Muscle layer of duodenum (tissue), 2 donors: Measurements from ENCODE around the gene CCSER2.
A peak's percentile ranks its signal among the peaks of the same experiment; 100 is the strongest.

Source experiments
- H3K27ac ChIP-seq: one replicate; pipeline ENCODE4 v1.7.0; 2013; ENCODE audit warnings: mild to moderate bottlenecking, low read length
- H3K27me3 ChIP-seq: one replicate; pipeline ENCODE4 v1.7.0; 2013; ENCODE audit warnings: low read depth, mild to moderate bottlenecking, control low read depth, low read length
- H3K36me3 ChIP-seq, 2 donors: one replicate each; pipeline ENCODE4 v1.7.0; 2013; ENCODE audit warnings: low read length in 2 of 2, control low read depth in 1 of 2, mild to moderate bottlenecking in 1 of 2; ENCODE audit not compliant: insufficient read depth in 2 of 2, control insufficient read depth in 1 of 2
- H3K4me1 ChIP-seq, 2 donors: one replicate each; pipeline ENCODE4 v1.7.0; 2013; ENCODE audit warnings: low read length in 2 of 2, mild to moderate bottlenecking in 2 of 2, control low read depth in 1 of 2, moderate library complexity in 1 of 2; ENCODE audit not compliant: insufficient read depth in 2 of 2, control insufficient read depth in 1 of 2
- H3K4me3 ChIP-seq, 2 donors: one replicate each; pipeline ENCODE4 v1.7.0; 2013; ENCODE audit warnings: low read length in 2 of 2, low read depth in 1 of 2, mild to moderate bottlenecking in 1 of 2
- H3K9me3 ChIP-seq, 2 donors: one replicate each; pipeline ENCODE4 v1.7.0; 2013; ENCODE audit warnings: low read length in 2 of 2, control low read depth in 1 of 2, mild to moderate bottlenecking in 1 of 2; ENCODE audit not compliant: control insufficient read depth in 1 of 2
- donor health status: healthy.

The CCSER2 gene

DNA sequence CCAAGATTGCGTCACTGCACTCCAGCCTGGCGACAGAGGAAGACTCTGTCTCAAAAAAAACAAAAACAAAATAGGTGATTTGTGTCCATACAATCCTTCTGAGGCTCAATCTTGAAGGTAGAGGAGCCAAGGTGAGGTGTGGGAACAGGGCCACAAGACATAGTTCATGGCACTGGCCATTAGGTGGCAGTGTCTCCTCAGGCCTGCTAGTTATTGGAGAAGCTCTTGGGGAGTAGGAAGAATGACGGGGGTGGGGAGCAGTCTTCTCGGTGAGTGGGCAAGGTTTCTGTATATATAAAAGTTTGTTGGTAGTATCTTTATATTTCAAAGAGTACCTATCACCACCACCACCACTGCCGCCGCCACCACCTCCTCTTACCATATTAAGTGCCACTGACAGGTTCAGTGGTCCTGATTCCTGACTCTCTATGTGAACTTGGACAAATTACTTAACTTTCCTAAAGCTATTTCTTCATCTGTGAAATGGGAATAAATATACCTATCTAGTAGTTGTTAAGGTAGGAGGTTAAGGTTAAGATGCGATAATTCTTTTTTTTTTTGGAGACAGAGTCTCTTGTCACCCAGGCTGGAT, 24.0 kb downstream of the CCSER2 start:
- Histone ChIP-seq H3K36me3 (no peaks in the 10 kb centered on the region), H3K27me3 (no peaks in the 10 kb centered on the region), H3K9me3 (no peaks in the 10 kb centered on the region), H3K27ac (no peak overlapping the region), H3K4me3 (no peak overlapping the region), H3K4me1 (peaks cover 0 to 6% of the 10 kb centered on the region in 2 donors)

DNA sequence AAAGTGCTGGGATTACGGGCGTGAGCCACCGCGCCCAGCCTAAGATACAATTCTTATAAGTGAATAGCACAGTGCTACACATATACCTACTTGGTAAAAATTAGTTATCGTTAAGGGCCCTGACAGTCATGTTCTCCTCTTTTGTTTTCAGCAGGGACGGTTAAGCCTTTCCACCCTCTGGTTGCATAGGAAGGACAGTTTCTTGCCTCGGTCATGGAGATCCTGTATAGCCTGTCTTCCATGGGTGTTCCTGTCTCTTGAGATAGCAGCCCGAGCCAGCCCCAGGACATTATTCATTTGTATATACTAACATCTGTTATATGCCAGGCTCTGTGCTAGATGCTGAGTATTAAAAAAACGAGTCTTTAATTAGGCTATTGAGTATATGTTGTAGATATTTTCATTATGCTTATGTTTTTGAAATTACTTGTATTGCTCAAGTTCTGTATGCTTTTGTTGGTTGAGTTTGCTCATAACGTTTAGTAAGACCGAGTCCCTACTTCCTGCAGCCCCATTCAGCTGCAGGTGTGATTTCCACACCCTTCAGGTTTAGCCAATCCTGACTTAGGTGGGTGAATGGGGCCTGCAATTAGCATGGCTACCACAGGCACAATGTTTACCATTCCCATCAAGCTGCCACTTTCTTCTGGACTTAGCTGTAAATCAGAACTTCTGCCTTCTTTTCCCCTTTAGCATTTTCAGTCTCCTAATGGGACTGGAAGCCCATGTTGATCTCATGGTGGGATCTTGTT, 24.8 kb downstream of the CCSER2 start:
- H3K27me3 ChIP-seq, result no peaks in the 10 kb centered on the region
- H3K27ac ChIP-seq, result no peak overlapping the region
- H3K4me1 ChIP-seq, result peaks cover 0 to 6% of the 10 kb centered on the region in 2 donors
- H3K9me3 ChIP-seq, result no peaks in the 10 kb centered on the region
- no peak overlapping the region for H3K4me3 ChIP-seq
- no peaks in the 10 kb centered on the region for H3K36me3 ChIP-seq

- no peaks in the 10 kb centered on the region for H3K27me3 ChIP-seq
- no peak overlapping the region for H3K27ac ChIP-seq
- no peak overlapping the region for H3K4me3 ChIP-seq
- no peaks in the 10 kb centered on the region for H3K4me1 ChIP-seq
- no peaks in the 10 kb centered on the region for H3K36me3 ChIP-seq
- H3K9me3 ChIP-seq, result no peaks in the 10 kb centered on the region
Observed at GRCh38 chr10:84354623-84355022, 26.2 kb downstream of the CCSER2 start.

- Histone ChIP-seq H3K27me3 (no peaks in the 10 kb centered on the region), H3K4me3 (no peak overlapping the region), H3K36me3 (no peaks in the 10 kb centered on the region), H3K4me1 (no peaks in the 10 kb centered on the region), H3K9me3 (no peaks in the 10 kb centered on the region), H3K27ac (no peak overlapping the region)
Observed at GRCh38 chr10:84355106-84355505, 26.7 kb downstream of the CCSER2 start.

- H3K4me1 ChIP-seq, result peaks cover 0 to 5% of the 10 kb centered on the region in 2 donors
Observed at GRCh38 chr10:84356928-84357327, 28.5 kb downstream of the CCSER2 start.

GRCh38 chr10:84358743-84359142, 30.4 kb downstream of the CCSER2 start:
- Histone ChIP-seq H3K9me3 (no peaks in the 10 kb centered on the region), H3K27ac (no peak overlapping the region), H3K27me3 (no peaks in the 10 kb centered on the region), H3K4me1 (peaks cover 3 to 11% of the 10 kb centered on the region in 2 donors), H3K4me3 (no peak overlapping the region), H3K36me3 (no peaks in the 10 kb centered on the region)

More at GRCh38 chr10:84356928-84357327, 28.5 kb downstream of the CCSER2 start:
- no peaks in the 10 kb centered on the region for H3K27me3 ChIP-seq
- no peak overlapping the region for H3K4me3 ChIP-seq
- H3K36me3 ChIP-seq, result no peaks in the 10 kb centered on the region
- no peaks in the 10 kb centered on the region for H3K9me3 ChIP-seq
- no peak overlapping the region for H3K27ac ChIP-seq

DNA sequence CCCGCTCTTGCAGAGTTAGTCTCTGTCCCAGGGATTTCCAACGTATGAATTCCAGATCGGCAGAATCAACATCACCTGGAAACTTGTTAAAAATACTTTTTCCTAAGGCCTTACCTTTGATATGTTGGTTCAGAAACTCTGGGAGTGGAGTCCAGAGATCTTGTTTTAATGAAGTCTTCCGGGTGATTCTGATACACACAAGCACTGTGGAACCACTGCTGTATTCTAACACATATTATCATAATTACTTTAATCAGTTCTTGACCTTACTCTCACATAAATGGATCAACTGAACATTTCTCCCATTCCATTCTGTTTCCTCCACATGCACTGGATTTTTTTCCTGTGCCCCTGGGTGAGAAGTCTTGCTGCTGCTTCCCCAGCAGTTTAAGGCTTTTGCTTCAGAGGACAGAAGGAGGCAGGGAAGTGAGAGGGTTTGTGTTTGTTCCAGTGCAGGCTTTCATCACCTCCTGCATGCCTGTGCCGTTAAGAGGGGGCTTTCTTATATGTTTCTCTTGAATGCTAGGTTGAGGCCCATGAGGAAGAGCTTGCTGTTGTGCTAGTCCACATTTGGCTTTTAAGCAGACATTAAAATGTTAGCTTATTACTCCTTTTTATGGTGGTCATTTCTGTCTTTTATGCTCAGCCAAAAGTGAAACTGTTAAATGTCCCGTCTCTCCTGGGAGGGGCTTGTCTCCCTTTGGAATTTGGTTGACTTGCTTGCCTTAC, 32.4 kb downstream of the CCSER2 start:
- Histone ChIP-seq H3K4me1 (peaks cover 3 to 16% of the 10 kb centered on the region in 2 donors), H3K36me3 (no peaks in the 10 kb centered on the region), H3K27ac (peak overlapping the region; percentile 73), H3K4me3 (peak overlapping the region; percentile 54 to 55), H3K9me3 (no peaks in the 10 kb centered on the region), H3K27me3 (no peaks in the 10 kb centered on the region)

DNA sequence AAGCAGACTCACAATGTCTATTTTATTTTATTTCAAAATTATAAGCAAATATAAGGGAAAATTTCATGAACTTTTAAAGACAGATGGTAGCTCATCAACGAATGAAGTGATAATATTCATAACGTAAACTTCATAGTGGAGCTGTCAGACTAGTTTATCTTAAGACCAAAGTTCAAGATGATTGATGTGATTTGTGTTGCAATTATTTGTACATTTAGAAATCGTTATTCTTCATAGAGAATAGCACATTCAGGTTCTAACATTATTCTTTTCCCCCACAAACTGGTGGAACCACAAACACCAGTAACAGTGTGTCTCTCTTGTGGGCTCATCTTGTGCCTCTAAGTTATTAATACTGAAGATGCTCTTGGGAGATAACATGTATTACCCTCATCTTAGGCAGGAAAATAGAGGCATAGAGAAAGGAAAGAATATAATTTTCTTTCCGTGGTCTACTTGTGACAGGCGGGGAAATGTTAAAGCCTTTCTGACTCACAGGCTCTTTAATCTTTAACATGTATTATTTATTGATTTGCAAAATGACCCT, 37.0 kb downstream of the CCSER2 start:
- no peaks in the 10 kb centered on the region for H3K27me3 ChIP-seq
- no peaks in the 10 kb centered on the region for H3K9me3 ChIP-seq
- no peak overlapping the region for H3K4me3 ChIP-seq
- no peak overlapping the region for H3K27ac ChIP-seq
- H3K4me1 ChIP-seq, result peaks cover 3 to 26% of the 10 kb centered on the region in 2 donors
- H3K36me3 ChIP-seq, result no peaks in the 10 kb centered on the region

DNA sequence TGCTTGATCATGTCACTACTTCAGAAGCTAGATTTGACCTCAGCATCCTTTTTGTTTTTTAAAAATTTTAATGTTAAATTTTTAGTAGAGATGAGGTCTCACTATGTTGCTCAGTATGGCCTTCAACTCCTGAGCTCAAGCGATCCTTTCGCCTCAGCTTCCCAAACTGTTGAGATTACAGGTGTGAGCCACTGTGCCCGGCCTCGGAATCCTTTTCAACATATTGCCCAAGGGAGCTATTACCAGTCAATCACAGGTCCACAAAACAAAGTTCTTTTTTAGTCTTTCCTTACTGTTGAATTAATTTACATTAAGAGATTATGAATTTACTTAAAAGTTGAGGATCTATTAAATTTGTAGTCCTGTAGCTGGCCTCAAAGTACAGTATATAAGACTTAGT, 37.7 kb downstream of the CCSER2 start:
- Histone ChIP-seq H3K9me3 (no peaks in the 10 kb centered on the region), H3K27ac (no peak overlapping the region), H3K4me1 (peaks cover 3 to 26% of the 10 kb centered on the region in 2 donors), H3K36me3 (peaks cover under 1 to 2% of the 10 kb centered on the region in 2 donors), H3K4me3 (no peak overlapping the region), H3K27me3 (no peaks in the 10 kb centered on the region)

DNA sequence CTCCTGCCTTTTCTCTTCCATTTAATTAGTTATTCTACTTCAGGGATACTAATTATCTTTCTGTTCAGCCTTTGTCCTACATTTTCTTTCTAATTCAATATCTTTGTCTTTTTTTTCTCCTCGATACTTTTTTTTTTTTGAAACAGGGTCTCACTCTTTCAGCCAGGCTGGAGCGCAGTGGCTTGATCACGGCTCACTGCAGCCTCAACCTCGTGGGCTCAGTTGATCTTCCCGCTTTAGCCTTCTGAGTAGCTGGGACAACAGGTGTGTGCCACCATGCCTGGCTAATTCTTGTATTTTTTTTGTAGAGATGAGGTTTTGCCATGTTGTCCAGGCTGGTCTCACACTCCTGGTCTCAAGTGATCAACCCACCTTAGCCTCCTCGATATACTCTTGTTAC, 38.9 kb downstream of the CCSER2 start:
- Histone ChIP-seq H3K27ac (no peak overlapping the region), H3K27me3 (no peaks in the 10 kb centered on the region), H3K4me3 (no peak overlapping the region), H3K4me1 (peaks cover 2 to 18% of the 10 kb centered on the region in 2 donors), H3K9me3 (no peaks in the 10 kb centered on the region), H3K36me3 (peaks cover 7 to 12% of the 10 kb centered on the region in 2 donors)

GRCh38 chr10:84368828-84369227, 40.4 kb downstream of the CCSER2 start:
- H3K4me3 ChIP-seq, result no peak overlapping the region
- no peak overlapping the region for H3K27ac ChIP-seq
- H3K4me1 ChIP-seq, result peaks cover 0 to 15% of the 10 kb centered on the region in 2 donors
- H3K36me3 ChIP-seq, result peaks cover 11 to 19% of the 10 kb centered on the region in 2 donors
- H3K27me3 ChIP-seq, result no peaks in the 10 kb centered on the region
- no peaks in the 10 kb centered on the region for H3K9me3 ChIP-seq
